ENCODE measurements around the gene XYLT1. TPM values are rescaled to one million over a fixed set of nuclear protein-coding genes. Genes with fewer than 3 reads are reported as not detected.

The XYLT1 gene
- total RNA-seq, 1 experiment from 2014 or later, result 14.5 TPM

GRCh38 chr16:17219991-17220390 lies 250.8 kb downstream of the XYLT1 start:
- H4K5ac ChIP-seq (ENCODE audit: insufficient read length, low read depth, low read length), result no peak overlapping the region
- no peak overlapping the region for H3K18ac ChIP-seq (ENCODE audit: insufficient read length, low read depth, low read length)
- H2BK5ac ChIP-seq (ENCODE audit: insufficient read length, low read length), result no peak overlapping the region
- no peaks in the 10 kb centered on the region for H3K9me3 Mint-ChIP-seq
- no peak for DNase-seq
- TF ChIP-seq CTCF (conservative IDR thresholded peaks at IDR 0.05), result no peak
- no peak overlapping the region for H3K27ac Mint-ChIP-seq
- no peaks in the 10 kb centered on the region for H3K27me3 Mint-ChIP-seq (ENCODE audit: low read depth)
- H3K9me3 ChIP-seq (ENCODE audit: control insufficient read depth, low read depth, low read length), result no peaks in the 10 kb centered on the region
- H3K23ac ChIP-seq (ENCODE audit: insufficient read length, low read depth, low read length), result no peak overlapping the region
- no CpG with 5 or more reads among the region's 2 CpGs for WGBS (ENCODE audit: extremely low coverage, insufficient read length, low lambda C conversion rate)
- H3K27ac ChIP-seq (ENCODE audit: insufficient read length, low read depth, low read length), result no peak overlapping the region
- H3K56ac ChIP-seq (ENCODE audit: insufficient read length, low read depth, low read length), result no peak overlapping the region
- H2BK20ac ChIP-seq (ENCODE audit: low read depth, low read length, poor library complexity, severe bottlenecking), result no peak overlapping the region
- no peak overlapping the region for H3K14ac ChIP-seq (ENCODE audit: insufficient read depth, low read length)
- no peak overlapping the region for H2BK12ac ChIP-seq (ENCODE audit: insufficient read length, low read depth, low read length)
- H3K4me3 Mint-ChIP-seq, result no peak overlapping the region
- no peaks in the 10 kb centered on the region for H3K27me3 ChIP-seq (ENCODE audit: insufficient read depth, low read length)
- peaks cover 6% of the 10 kb centered on the region; the same call in 1 of the 2 replicates for H3K4me1 ChIP-seq (ENCODE audit: insufficient read depth, low read length)
- no peaks in the 10 kb centered on the region for H3K36me3 Mint-ChIP-seq (ENCODE audit: insufficient read depth in 1 of 3, low read depth in 3 of 3)
- H3K79me2 ChIP-seq (ENCODE audit: insufficient read depth, low read length), result no peaks in the 10 kb centered on the region
- H4K8ac ChIP-seq (replicated peaks; ENCODE audit: insufficient read length, low read depth, low read length), result no peak overlapping the region
- H3K9ac ChIP-seq (ENCODE audit: extremely low read depth, insufficient read length, low read length), result no peak overlapping the region
- no peak overlapping the region for H2BK120ac ChIP-seq (ENCODE audit: low read depth, low read length, poor library complexity, severe bottlenecking)
- H3K4me1 Mint-ChIP-seq, result peaks cover 6 to 7% of the 10 kb centered on the region in 2 experiments
- no peak overlapping the region for H3K4me2 ChIP-seq (ENCODE audit: insufficient read depth, insufficient read length, low read length)
- H3K23me2 ChIP-seq (ENCODE audit: insufficient read length, low read depth, low read length, poor library complexity, severe bottlenecking), result no peaks in the 10 kb centered on the region
- no peak overlapping the region for H3K4ac ChIP-seq (ENCODE audit: low read depth, low read length)
- H2AFZ ChIP-seq (ENCODE audit: low read length), result no peak overlapping the region
- no peak overlapping the region for H4K91ac ChIP-seq (ENCODE audit: insufficient read length, low read depth, low read length)
- no peaks in the 10 kb centered on the region for H4K20me1 ChIP-seq (ENCODE audit: control insufficient read depth, insufficient read depth, insufficient read length)
- no peak overlapping the region for H2BK15ac ChIP-seq (ENCODE audit: low read depth, low read length)
- H2AK5ac ChIP-seq (ENCODE audit: insufficient read length, low read length), result no peak overlapping the region
- H3T11ph ChIP-seq (ENCODE audit: low read length), result no peak overlapping the region
- no peaks in the 10 kb centered on the region for H3K79me1 ChIP-seq (ENCODE audit: insufficient read depth, low read depth, low read length, poor library complexity, severe bottlenecking)

Data from H9 (cell line).